GM19468 (cell line): ENCODE data around the gene ZDHHC14.

Source experiments
- ATAC-seq: cut with Tn5 transposase; IDR thresholded peaks from one replicate; pipeline ENCODE4 v1.9.1; 2021; ENCODE audit warnings: mild to moderate bottlenecking, moderate library complexity, moderate number of reproducible peaks; ENCODE audit not compliant: unreplicated experiment; ENCODE audit errors: extremely low read depth

Gene ZDHHC14

GRCh38 chr6:157629220-157629619 lies 248.2 kb downstream of the ZDHHC14 start:
- ATAC-seq = no peak

GRCh38 chr6:157630463-157631080 lies 249.6 kb downstream of the ZDHHC14 start:
- ATAC-seq = no peak

- no peak for ATAC-seq
These were observed 250.4 kb downstream of the ZDHHC14 start for GRCh38 chr6:157631412-157631811.

GRCh38 chr6:157631838-157632614 lies 251.0 kb downstream of the ZDHHC14 start:
- no peak for ATAC-seq

- ATAC-seq = no peak
These were observed 251.8 kb downstream of the ZDHHC14 start for GRCh38 chr6:157632821-157633220.

- ATAC-seq = no peak
These were observed 253.6 kb downstream of the ZDHHC14 start for GRCh38 chr6:157634546-157634945.

- no peak for ATAC-seq
These were observed 254.6 kb downstream of the ZDHHC14 start for GRCh38 chr6:157635388-157636244.

- ATAC-seq = no peak
These were observed 256.5 kb downstream of the ZDHHC14 start for GRCh38 chr6:157637516-157637915.

GRCh38 chr6:157637941-157638662 lies 257.1 kb downstream of the ZDHHC14 start:
- no peak for ATAC-seq

GRCh38 chr6:157638779-157639178 lies 257.8 kb downstream of the ZDHHC14 start:
- no peak for ATAC-seq

GRCh38 chr6:157640746-157641451 lies 259.9 kb downstream of the ZDHHC14 start:
- no peak for ATAC-seq

- no peak for ATAC-seq
These were observed 260.8 kb downstream of the ZDHHC14 start for GRCh38 chr6:157641837-157642236.

- no peak for ATAC-seq
These were observed 261.7 kb downstream of the ZDHHC14 start for GRCh38 chr6:157642736-157643135.

- ATAC-seq = no peak
These were observed 263.2 kb downstream of the ZDHHC14 start for GRCh38 chr6:157644043-157644810.

GRCh38 chr6:157645201-157645795 lies 264.3 kb downstream of the ZDHHC14 start:
- ATAC-seq = no peak

GRCh38 chr6:157646012-157646411 lies 265.0 kb downstream of the ZDHHC14 start:
- ATAC-seq = no peak

- no peak for ATAC-seq
These were observed 266.4 kb downstream of the ZDHHC14 start for GRCh38 chr6:157647261-157647915.

- ATAC-seq = no peak
These were observed 267.6 kb downstream of the ZDHHC14 start for GRCh38 chr6:157648561-157648960.
